LNCAP (cell line): ENCODE data around the gene BRMS1L.

Experiments used
- CTCF ChIP-seq: fragments of 450-650 bp; IDR thresholded peaks from 2 replicates; pipeline ENCODE4 v1.5.1; 2017; ENCODE audit warnings: mild to moderate bottlenecking

The BRMS1L gene

GRCh38 chr14:35827678-35828472 lies 1.7 kb downstream of the BRMS1L start:
- TF ChIP-seq CTCF: no peak

GRCh38 chr14:35829449-35829848 lies 3.3 kb downstream of the BRMS1L start:
- no peak for TF ChIP-seq CTCF

GRCh38 chr14:35835208-35835982 lies 9.3 kb downstream of the BRMS1L start:
- no peak for TF ChIP-seq CTCF

GRCh38 chr14:35844494-35844893 lies 18.4 kb downstream of the BRMS1L start:
- TF ChIP-seq CTCF: no peak

DNA sequence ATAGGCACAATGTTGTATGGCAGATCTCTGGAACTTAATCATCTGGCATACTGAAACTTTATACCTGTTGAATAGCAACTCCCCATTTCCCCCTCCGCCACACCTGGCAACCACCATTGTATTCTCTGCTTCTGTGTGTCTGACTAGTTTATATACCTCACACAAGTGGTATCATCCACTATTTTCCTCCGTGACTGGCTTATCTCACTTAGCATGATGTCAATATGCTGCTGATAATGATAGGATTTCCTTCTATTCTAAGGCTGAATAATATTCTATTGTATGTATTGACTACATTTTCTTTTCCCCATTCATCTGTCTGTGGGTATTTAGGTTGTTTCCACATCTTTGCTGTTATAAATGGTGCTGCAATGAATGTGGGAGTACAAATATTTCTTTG lies 21.5 kb downstream of the BRMS1L start:
- no peak for TF ChIP-seq CTCF

GRCh38 chr14:35849122-35849521 lies 23.0 kb downstream of the BRMS1L start:
- no peak for TF ChIP-seq CTCF

DNA sequence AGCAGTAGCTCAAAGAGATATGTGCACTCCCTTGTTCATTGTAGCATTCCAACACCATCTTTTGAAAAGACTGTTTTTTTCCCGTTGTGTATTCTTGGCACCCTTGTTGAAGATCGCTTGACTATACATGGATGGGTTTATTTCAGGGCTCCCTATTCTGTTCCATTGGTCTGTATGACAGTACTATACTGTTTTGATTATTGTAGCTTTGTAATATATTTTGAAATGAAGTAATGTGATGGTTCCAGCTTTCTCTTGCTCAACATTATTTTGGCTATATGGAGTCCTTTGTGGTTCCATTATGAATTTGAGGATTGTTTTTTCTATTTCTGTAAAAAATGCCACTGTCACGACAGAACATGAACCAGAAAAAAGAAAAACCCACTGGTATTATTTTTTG lies 25.7 kb downstream of the BRMS1L start:
- TF ChIP-seq CTCF: no peak
